Measurements from ENCODE around the gene CEP20.

Gene CEP20

DNA sequence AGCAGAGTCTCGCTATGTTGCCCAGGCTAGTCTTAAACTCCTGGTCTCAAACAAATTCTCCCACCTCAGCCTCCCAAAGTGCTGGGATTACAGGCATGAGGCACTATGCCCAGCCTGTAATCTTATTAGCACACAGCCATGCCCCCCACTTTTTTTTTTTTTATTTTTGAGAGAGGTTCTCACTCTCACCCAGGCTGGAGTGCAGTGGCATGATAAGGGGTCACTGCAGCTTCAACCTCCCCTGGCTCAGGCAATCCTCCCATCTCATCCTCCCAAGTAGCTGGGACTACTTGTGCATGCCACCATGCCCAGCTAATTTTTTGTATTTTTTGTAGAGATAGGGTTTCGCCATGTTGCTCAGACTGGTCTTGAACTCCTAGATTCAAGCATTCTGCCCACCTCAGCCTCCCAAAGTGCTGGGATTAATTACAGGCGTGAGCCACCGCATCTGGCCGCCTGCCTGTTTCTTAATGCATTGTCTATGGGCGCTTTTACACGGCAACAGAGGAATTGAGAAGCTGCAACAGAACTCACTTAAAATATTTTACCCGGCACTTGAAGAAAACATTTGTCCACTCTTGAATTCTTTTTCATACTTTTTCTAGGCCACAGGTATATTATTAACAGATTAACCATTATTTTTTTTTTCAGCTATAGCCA, 8.8 kb upstream of the CEP20 start:
- DNase-seq = no peak

GRCh38 chr16:15894571-15895374, 6.4 kb upstream of the CEP20 start:
- no peak for DNase-seq

GRCh38 chr16:15891508-15891907, 3.1 kb upstream of the CEP20 start:
- no peak for DNase-seq

DNA sequence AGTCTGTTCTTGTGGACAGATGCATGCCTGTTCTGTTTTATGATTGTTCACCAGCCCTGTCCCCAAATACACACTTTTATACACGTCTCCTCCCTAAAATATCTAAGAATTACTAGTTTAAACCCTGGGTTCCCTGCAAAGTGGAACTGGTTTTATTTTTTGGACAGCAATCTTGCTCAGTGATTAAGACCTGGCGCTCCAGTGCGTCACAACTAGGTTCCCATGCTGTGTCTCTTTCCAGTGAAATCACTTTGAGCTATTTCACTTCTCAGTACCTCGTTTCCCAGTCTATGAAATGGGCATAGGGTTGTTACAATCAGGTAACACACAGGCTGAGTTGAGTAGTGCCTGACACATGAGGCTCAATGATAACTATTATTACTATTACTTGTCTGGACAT, 1.1 kb downstream of the CEP20 start:
- no peak for DNase-seq

- no peak for DNase-seq
These were observed 2.3 kb downstream of the CEP20 start for GRCh38 chr16:15886078-15886477.

DNA sequence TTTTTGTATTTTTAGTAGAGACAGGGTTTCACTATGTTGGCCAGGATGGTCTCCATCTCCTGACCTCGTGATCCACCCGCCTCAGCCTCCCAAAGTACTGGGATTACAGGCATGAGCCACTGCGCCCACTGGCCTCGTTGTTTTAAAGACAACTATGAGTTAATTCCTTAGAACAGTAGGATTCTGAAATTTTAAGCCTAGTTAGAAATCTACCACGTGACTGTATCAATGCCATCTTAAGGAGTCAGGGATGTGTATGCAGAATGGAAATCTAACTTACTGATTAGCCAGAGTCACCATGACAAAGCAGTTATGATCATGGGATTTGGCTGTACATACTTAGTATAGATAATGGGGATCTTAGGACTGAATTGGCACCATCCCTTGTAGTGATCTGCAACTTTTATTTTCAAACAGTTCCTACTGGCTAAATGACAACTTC, 2.8 kb downstream of the CEP20 start:
- DNase-seq = no peak

GRCh38 chr16:15882563-15882962, 5.8 kb downstream of the CEP20 start:
- no peak for DNase-seq

DNA sequence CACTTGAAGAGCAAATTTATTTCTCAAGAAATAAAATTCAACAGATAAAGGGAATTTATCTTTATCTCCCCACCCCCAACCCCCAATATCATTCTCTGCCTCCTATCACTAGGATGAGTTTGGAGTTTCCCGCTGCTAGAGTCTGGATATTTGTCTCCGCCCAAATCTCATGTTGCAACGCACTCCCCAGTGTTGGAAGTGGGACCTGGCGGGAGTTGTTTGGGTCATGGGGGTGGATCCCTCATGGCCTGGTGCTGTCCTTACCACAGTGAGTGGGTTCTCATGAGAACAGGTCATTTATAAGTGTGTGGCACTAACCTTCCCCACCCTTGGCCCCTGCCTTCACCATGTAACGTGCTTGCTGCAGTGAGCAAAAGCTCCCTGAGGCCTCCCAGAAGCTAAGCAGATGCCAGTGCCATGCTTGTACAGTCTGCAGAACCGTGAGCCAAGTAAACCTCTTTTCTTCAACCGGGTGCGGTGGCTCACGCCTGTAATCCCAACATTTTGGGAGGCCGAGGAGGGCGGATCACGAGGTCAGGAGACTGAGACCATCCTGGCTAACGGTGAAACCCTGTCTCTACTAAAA, 6.5 kb downstream of the CEP20 start:
- DNase-seq = no peak

GRCh38 chr16:15880434-15881308, 7.7 kb downstream of the CEP20 start:
- no peak for DNase-seq

DNA sequence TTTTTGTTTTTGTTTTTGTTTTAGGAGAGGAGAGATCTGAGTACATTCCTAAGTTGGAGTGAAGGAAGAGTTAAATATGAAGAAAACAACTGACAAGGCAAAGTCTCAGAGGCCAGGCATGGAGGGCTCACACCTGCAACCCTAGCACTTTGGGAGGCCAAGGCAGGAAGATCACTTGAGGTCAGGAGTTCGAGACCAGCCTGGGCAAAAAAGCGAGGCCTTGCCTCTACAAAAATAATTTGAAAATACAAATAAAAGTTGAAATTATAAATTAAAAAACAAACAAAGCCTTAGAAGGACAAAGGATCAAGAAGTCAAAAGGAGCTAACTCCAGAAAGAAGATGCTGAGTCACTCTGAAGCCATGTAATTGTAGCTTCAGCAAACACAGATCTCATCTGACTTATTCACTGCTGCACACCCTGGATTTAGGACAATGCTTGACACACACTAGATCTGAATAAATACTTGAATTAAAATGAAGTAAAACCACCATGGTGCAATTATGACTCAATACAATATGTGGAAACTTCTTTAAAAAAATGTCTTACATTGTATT, 9.1 kb downstream of the CEP20 start:
- no peak for DNase-seq

DNA sequence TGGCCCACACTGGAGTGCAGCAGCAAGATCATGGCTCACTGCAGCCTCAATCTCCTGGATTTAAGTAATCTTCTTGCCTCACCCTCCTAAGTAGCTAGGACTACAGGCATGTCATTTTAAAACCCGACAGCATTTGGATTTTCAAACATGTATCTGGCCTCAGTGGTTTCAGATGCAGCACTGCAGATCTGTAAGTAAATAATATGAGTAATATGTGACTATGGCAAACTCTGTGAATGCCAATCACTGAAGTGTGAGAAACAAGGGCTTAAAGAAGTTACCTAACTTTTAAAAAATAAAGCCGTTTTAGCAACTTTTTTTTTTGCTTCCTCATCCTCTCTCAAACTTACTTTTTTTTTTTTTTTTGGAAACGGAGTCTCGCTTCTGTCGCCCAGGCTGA, 11.9 kb downstream of the CEP20 start:
- DNase-seq = no peak

GRCh38 chr16:15874745-15875314, 13.6 kb downstream of the CEP20 start:
- peak; percentile 42 for DNase-seq

DNA sequence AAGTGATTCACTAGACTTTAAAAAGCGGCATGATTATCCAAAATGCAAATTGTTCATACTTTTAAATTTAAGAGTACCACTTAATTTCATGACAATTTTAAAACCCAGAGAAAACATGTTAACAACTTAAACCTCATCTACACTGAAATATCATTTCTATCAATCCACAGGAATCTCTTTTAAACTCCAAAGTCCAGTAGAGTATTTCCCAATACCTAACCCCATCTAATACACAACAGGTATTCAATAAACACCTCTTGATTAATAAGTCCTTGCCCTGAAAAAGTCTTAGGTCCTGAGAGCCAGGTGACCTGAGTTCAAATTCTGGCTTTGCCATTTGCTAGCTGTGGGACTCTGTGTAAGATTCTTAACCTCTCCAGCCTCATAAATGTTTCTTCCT, 14.7 kb downstream of the CEP20 start:
- no peak for DNase-seq

DNA sequence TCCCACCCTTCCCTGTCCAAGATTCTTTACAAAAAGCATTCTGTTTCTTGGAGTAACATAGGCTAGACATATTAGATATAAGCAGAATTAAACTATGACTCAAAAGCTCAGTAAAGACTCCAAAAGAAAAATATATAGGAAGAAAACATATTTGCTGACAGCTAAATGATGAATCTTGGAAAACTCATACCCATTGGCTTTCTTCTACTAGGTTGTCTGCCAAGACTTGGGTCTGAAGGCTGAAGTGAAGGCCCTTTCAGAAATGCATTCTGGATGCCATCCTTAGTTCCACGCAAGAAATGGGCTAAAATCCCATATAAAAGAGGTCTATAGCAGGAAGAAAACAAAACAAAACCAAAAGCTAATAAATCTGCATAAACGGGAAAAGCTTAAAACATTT, 15.1 kb downstream of the CEP20 start:
- no peak for DNase-seq

- no peak for DNase-seq
These were observed 18.4 kb downstream of the CEP20 start for GRCh38 chr16:15870011-15870410.

GRCh38 chr16:15866451-15866850, 22.0 kb downstream of the CEP20 start:
- no peak for DNase-seq

DNA sequence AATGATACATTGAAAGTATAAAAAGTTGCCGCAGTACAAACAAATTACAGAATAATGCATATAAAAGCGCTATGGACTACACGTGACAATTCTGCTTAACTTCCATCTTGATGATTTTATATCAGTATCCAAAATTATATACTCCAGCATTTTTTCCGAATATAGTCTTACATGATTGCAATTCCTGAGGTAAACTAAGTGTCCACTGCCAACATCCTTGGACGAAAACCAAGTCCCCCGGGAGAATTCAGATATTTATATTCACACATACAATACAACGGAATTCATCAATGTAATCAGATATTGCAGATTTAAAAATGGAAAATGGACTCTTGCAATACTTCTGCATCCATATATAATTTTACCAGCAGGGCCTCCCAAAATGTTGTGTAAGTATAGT, 22.7 kb downstream of the CEP20 start:
- DNase-seq = no peak

DNA sequence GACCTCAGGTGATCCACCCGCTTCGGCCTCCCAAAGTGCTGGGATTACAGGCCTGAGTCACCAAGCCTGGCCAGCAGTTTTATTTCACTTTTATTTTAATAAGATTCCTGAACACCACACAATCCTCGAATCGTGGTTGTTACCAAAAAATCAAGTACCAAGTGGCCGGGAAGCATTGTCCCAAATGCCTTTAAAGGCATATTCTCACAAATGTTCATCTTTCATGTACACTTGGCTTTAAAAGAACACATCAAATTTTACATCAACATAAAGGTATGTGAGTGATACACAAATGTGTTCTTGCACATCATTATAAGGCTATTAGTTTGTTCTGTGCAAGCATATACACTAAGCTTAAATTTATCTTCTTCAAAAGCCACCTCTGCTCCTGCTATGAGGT, 23.5 kb downstream of the CEP20 start:
- DNase-seq = no peak

GRCh38 chr16:15861996-15862395, 26.4 kb downstream of the CEP20 start:
- no peak for DNase-seq

GRCh38 chr16:15858921-15859668, 29.3 kb downstream of the CEP20 start:
- DNase-seq = no peak

- peak; percentile 3 for DNase-seq
These were observed 30.5 kb downstream of the CEP20 start for GRCh38 chr16:15857724-15858560.
